Measurements from ENCODE around the gene CCDC51. TPM values are rescaled to one million over a fixed set of nuclear protein-coding genes. Genes with fewer than 3 reads are reported as not detected.

CCDC51 gene
- total and polyA plus RNA-seq, 9 of the 15 experiments (the other 6 are each of a cell fraction or from before 2014, with no cell fraction given): 6.5 to 18.6 (median 15.7) TPM

GRCh38 chr3:48439820-48440589 lies at the start of gene CCDC51, which contains the start of gene TMA7 (continued):
- no peak for TF ChIP-seq ZNF146 (CRISPR knock-in tag; IDR thresholded peaks at IDR 0.05; ENCODE audit: unreplicated experiment)
- peak; percentile 89 for TF ChIP-seq MBD2 (IDR thresholded peaks at IDR 0.05; ENCODE audit: borderline replicate concordance, low read depth)
- TF ChIP-seq HNRNPL (IDR thresholded peaks at IDR 0.05; ENCODE audit: low read depth, low read length): no peak
- no peak for TF ChIP-seq BRCA1 (IDR thresholded peaks at IDR 0.05)
- TF ChIP-seq BRCA1 (CRISPR knock-in tag; IDR thresholded peaks at IDR 0.05): no peak
- no peak for TF ChIP-seq KLF10 (CRISPR knock-in tag; IDR thresholded peaks at IDR 0.05)
- no peak for TF ChIP-seq MCM7 (IDR thresholded peaks at IDR 0.05)
- TF ChIP-seq, protein P1, sequence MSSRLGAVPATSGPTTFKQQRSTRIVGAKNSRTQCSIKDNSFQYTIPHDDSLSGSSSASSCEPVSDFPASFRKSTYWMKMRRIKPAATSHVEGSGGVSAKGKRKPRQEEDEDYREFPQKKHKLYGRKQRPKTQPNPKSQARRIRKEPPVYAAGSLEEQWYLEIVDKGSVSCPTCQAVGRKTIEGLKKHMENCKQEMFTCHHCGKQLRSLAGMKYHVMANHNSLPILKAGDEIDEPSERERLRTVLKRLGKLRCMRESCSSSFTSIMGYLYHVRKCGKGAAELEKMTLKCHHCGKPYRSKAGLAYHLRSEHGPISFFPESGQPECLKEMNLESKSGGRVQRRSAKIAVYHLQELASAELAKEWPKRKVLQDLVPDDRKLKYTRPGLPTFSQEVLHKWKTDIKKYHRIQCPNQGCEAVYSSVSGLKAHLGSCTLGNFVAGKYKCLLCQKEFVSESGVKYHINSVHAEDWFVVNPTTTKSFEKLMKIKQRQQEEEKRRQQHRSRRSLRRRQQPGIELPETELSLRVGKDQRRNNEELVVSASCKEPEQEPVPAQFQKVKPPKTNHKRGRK (tag; IDR thresholded peaks at IDR 0.05): no peak
- TF ChIP-seq KLF1 (tag; IDR thresholded peaks at IDR 0.05): no peak
- no peak for TF ChIP-seq RBM34 (IDR thresholded peaks at IDR 0.05; ENCODE audit: borderline replicate concordance, insufficient read depth, low read length)
- TF ChIP-seq, protein P2, sequence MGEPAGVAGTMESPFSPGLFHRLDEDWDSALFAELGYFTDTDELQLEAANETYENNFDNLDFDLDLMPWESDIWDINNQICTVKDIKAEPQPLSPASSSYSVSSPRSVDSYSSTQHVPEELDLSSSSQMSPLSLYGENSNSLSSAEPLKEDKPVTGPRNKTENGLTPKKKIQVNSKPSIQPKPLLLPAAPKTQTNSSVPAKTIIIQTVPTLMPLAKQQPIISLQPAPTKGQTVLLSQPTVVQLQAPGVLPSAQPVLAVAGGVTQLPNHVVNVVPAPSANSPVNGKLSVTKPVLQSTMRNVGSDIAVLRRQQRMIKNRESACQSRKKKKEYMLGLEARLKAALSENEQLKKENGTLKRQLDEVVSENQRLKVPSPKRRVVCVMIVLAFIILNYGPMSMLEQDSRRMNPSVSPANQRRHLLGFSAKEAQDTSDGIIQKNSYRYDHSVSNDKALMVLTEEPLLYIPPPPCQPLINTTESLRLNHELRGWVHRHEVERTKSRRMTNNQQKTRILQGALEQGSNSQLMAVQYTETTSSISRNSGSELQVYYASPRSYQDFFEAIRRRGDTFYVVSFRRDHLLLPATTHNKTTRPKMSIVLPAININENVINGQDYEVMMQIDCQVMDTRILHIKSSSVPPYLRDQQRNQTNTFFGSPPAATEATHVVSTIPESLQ (CRISPR knock-in tag; IDR thresholded peaks at IDR 0.05): no peak
- TF ChIP-seq ZNF778 (CRISPR knock-in tag; IDR thresholded peaks at IDR 0.05): no peak
- TF ChIP-seq, protein P3, sequence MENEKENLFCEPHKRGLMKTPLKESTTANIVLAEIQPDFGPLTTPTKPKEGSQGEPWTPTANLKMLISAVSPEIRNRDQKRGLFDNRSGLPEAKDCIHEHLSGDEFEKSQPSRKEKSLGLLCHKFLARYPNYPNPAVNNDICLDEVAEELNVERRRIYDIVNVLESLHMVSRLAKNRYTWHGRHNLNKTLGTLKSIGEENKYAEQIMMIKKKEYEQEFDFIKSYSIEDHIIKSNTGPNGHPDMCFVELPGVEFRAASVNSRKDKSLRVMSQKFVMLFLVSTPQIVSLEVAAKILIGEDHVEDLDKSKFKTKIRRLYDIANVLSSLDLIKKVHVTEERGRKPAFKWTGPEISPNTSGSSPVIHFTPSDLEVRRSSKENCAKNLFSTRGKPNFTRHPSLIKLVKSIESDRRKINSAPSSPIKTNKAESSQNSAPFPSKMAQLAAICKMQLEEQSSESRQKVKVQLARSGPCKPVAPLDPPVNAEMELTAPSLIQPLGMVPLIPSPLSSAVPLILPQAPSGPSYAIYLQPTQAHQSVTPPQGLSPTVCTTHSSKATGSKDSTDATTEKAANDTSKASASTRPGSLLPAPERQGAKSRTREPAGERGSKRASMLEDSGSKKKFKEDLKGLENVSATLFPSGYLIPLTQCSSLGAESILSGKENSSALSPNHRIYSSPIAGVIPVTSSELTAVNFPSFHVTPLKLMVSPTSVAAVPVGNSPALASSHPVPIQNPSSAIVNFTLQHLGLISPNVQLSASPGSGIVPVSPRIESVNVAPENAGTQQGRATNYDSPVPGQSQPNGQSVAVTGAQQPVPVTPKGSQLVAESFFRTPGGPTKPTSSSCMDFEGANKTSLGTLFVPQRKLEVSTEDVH (IDR thresholded peaks at IDR 0.05; ENCODE audit: low read depth, partially characterized antibody): peak; percentile 90
- TF ChIP-seq POLR2G (IDR thresholded peaks at IDR 0.05; ENCODE audit: low read depth, low read length): peak; percentile 96
- no peak for TF ChIP-seq DMBX1 (CRISPR knock-in tag; IDR thresholded peaks at IDR 0.05; ENCODE audit: borderline replicate concordance)
- TF ChIP-seq ZBTB9 (CRISPR knock-in tag; IDR thresholded peaks at IDR 0.05): no peak
- no peak for TF ChIP-seq ZNF224 (CRISPR knock-in tag; IDR thresholded peaks at IDR 0.05)
- no peak for TF ChIP-seq CBX5 (IDR thresholded peaks at IDR 0.05; ENCODE audit: borderline replicate concordance, low read depth)
- TF ChIP-seq SMAD4 (CRISPR knock-in tag; conservative IDR thresholded peaks at IDR 0.05): peak; percentile 58
- TF ChIP-seq NR4A1 (CRISPR knock-in tag; IDR thresholded peaks at IDR 0.05): no peak
- no peak for TF ChIP-seq NR4A1 (tag; IDR thresholded peaks at IDR 0.05)

Data from K562 (cell line).